WTC11 (cell line): Measurements from ENCODE around the gene OR4K17.

Experiments
- ELF4 ChIP-seq: sonication (generic); formaldehyde crosslinking; IDR thresholded peaks from 2 replicates; pipeline ENCODE4 v1.8.1; 2022; ENCODE audit warnings: low read depth, mild to moderate bottlenecking, moderate library complexity, missing genetic modification reagents
- ESRRA ChIP-seq: sonication (generic); formaldehyde crosslinking; IDR thresholded peaks from 2 replicates; pipeline ENCODE4 v1.8.1; 2022; ENCODE audit warnings: mild to moderate bottlenecking, missing genetic modification reagents, borderline replicate concordance
- FOXK1 ChIP-seq: sonication (generic); formaldehyde crosslinking; IDR thresholded peaks from 2 replicates; pipeline ENCODE4 v1.8.0; 2022; ENCODE audit warnings: mild to moderate bottlenecking, moderate library complexity, missing genetic modification reagents
- SMAD4 ChIP-seq: sonication (generic); formaldehyde crosslinking; IDR thresholded peaks from 2 replicates; pipeline ENCODE4 v1.8.0; 2022; ENCODE audit warnings: mild to moderate bottlenecking, missing genetic modification reagents
- TEAD4 ChIP-seq: sonication (generic); formaldehyde crosslinking; IDR thresholded peaks from 2 replicates; pipeline ENCODE4 v1.8.0; 2022; ENCODE audit warnings: mild to moderate bottlenecking, missing genetic modification reagents
- ZNF263 ChIP-seq: sonication (generic); formaldehyde crosslinking; IDR thresholded peaks from 2 replicates; pipeline ENCODE4 v1.8.1; 2022; ENCODE audit warnings: low read depth, mild to moderate bottlenecking, moderate library complexity, missing genetic modification reagents
- TF ChIP-seq, protein P1 (sequence below): fragments of 200-600 bp; IDR thresholded peaks from 2 replicates; pipeline ENCODE4 v1.8.0; 2022; ENCODE audit warnings: antibody characterized with exemption
- TF ChIP-seq, protein P2 (sequence below): sonication (generic); formaldehyde crosslinking; IDR thresholded peaks from 2 replicates; pipeline ENCODE4 v1.8.0; 2022; ENCODE audit warnings: mild to moderate bottlenecking, missing genetic modification reagents
- TF ChIP-seq, protein P3 (sequence below): sonication (generic); formaldehyde crosslinking; IDR thresholded peaks from 2 replicates; pipeline ENCODE4 v1.8.0; 2022; ENCODE audit warnings: mild to moderate bottlenecking, missing genetic modification reagents
- TF ChIP-seq, protein P4 (sequence below): sonication (generic); formaldehyde crosslinking; IDR thresholded peaks from 2 replicates; pipeline ENCODE4 v1.8.1; 2023; ENCODE audit warnings: mild to moderate bottlenecking, missing genetic modification reagents, moderate library complexity
- TF ChIP-seq, protein P5 (sequence below): sonication (generic); formaldehyde crosslinking; IDR thresholded peaks from 2 replicates; pipeline ENCODE4 v1.8.1; 2023; ENCODE audit warnings: mild to moderate bottlenecking, missing genetic modification reagents, moderate library complexity

DNA sequence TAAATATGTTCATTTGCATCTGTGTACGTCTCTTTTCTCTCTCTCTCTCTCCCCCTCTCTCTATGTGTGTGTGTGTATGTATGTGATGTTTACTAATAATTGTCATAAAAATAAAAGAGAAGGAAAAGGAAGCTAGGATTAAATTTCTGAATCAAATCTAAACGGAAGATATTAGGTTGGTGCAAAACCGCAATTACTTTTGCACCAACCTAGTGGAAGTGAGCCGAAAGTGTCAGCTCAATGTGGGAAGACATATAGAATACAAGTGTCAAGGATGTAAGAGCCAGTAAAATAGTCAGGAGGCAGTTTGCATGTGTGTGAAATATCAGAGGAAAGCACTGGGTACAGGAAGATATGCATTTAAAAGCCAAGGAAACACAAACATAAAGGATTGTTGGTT lies 18.5 kb upstream of the OR4K17 start:
- TF ChIP-seq, protein P1, sequence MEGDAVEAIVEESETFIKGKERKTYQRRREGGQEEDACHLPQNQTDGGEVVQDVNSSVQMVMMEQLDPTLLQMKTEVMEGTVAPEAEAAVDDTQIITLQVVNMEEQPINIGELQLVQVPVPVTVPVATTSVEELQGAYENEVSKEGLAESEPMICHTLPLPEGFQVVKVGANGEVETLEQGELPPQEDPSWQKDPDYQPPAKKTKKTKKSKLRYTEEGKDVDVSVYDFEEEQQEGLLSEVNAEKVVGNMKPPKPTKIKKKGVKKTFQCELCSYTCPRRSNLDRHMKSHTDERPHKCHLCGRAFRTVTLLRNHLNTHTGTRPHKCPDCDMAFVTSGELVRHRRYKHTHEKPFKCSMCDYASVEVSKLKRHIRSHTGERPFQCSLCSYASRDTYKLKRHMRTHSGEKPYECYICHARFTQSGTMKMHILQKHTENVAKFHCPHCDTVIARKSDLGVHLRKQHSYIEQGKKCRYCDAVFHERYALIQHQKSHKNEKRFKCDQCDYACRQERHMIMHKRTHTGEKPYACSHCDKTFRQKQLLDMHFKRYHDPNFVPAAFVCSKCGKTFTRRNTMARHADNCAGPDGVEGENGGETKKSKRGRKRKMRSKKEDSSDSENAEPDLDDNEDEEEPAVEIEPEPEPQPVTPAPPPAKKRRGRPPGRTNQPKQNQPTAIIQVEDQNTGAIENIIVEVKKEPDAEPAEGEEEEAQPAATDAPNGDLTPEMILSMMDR, result no peak
- TF ChIP-seq, protein P2, sequence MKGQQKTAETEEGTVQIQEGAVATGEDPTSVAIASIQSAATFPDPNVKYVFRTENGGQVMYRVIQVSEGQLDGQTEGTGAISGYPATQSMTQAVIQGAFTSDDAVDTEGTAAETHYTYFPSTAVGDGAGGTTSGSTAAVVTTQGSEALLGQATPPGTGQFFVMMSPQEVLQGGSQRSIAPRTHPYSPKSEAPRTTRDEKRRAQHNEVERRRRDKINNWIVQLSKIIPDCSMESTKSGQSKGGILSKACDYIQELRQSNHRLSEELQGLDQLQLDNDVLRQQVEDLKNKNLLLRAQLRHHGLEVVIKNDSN (CRISPR knock-in tag), result no peak
- no peak for TF ChIP-seq ELF4 (CRISPR knock-in tag)
- TF ChIP-seq, protein P3, sequence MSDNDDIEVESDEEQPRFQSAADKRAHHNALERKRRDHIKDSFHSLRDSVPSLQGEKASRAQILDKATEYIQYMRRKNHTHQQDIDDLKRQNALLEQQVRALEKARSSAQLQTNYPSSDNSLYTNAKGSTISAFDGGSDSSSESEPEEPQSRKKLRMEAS (CRISPR knock-in tag), result no peak
- no peak for TF ChIP-seq SMAD4 (CRISPR knock-in tag)
- TF ChIP-seq ZNF263 (CRISPR knock-in tag), result no peak
- TF ChIP-seq FOXK1 (CRISPR knock-in tag), result no peak
- TF ChIP-seq, protein P4, sequence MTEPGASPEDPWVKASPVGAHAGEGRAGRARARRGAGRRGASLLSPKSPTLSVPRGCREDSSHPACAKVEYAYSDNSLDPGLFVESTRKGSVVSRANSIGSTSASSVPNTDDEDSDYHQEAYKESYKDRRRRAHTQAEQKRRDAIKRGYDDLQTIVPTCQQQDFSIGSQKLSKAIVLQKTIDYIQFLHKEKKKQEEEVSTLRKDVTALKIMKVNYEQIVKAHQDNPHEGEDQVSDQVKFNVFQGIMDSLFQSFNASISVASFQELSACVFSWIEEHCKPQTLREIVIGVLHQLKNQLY (CRISPR knock-in tag), result no peak
- TF ChIP-seq ESRRA (CRISPR knock-in tag), result no peak
- TF ChIP-seq TEAD4 (CRISPR knock-in tag), result no peak
- TF ChIP-seq, protein P5, sequence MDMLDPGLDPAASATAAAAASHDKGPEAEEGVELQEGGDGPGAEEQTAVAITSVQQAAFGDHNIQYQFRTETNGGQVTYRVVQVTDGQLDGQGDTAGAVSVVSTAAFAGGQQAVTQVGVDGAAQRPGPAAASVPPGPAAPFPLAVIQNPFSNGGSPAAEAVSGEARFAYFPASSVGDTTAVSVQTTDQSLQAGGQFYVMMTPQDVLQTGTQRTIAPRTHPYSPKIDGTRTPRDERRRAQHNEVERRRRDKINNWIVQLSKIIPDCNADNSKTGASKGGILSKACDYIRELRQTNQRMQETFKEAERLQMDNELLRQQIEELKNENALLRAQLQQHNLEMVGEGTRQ (CRISPR knock-in tag), result no peak
